Activated CD8-positive, alpha-beta memory T cell treated with anti-CD3 and anti-CD28 coated beads for 36 hours (primary cell): Measurements from ENCODE around the gene GRIK3. TPM values are rescaled to one million over a fixed set of nuclear protein-coding genes. Genes with fewer than 3 reads are reported as not detected.

Source experiments
- CTCF ChIA-PET: fragments of 350-600 bp; sonication (Branson Sonifier 250); formaldehyde crosslinking; loops from one replicate; lab custom pipeline; 2021; ENCODE audit warnings: antibody characterized with exemption; lab: Charles Lee
- POLR2A ChIA-PET: fragments of 350-600 bp; sonication (Branson Sonifier 250); formaldehyde crosslinking; loops from one replicate; lab custom pipeline; 2021; ENCODE audit warnings: antibody characterized with exemption; lab: Charles Lee
- total RNA-seq, 2 experiments: library from RNA; stranded (reverse); gene quantifications; one replicate each; pipeline ENCODE4 v1.2.3, GENCODE V29; 2021

Gene GRIK3
- total RNA-seq, 2 experiments from 2014 or later: not detected

DNA sequence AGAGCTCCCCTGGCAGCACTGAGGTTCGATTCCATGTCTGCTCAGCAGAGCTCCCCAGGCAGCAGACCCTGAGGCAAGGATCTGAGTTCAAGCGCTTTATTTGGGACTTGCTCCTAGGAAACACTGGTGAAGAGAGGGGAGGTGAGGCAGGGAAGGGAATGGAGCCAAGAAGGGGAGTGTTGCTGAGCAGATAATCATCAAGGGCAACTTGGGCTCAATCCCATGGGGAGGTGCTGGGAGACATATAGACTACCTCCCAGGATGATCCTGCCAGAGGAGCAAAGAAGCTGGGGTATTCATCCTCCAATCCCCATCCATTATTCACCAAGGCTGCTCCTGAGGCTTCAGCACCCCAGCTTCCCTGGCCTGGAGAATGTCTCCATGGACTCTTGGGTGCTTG is 47.0 kb downstream of the GRIK3 start:
- ChIA-PET CTCF (no interaction called here), POLR2A (no interaction called here)

DNA sequence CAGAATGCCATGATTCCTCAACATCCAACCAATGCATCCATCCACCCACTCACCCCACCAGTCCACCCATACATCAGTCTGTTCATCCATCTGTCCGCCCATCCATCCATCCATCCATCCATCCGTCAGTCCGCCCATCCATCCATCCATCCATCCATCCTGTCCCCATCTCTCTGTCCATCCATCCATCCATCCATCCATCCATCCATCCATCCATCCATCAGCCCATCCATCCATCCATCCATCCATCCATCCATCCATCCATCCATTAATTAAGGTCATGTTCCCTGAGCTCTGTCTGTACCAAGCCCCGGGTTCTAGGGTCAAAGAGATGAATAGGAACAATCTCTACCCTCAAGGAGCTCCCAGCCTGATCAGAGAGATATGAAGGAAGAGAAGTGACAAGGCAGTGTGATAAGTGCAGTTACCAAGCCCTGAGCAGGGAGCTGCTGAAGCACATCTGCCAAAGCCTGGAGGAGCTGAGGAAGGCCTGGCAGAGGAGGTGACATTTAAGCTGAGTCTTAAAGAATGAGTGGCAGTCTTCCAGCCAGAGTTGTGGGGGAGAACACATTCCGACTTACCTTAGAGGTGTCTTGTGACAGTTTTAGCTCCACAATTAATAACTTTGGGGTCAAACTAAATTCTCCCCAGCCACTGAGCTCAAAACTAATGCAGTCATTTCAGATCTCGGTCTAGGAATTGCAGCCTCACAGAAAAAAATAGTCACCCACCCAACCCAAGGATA is 47.9 kb downstream of the GRIK3 start:
- ChIA-PET CTCF (no interaction called here), POLR2A (no interaction called here)

DNA sequence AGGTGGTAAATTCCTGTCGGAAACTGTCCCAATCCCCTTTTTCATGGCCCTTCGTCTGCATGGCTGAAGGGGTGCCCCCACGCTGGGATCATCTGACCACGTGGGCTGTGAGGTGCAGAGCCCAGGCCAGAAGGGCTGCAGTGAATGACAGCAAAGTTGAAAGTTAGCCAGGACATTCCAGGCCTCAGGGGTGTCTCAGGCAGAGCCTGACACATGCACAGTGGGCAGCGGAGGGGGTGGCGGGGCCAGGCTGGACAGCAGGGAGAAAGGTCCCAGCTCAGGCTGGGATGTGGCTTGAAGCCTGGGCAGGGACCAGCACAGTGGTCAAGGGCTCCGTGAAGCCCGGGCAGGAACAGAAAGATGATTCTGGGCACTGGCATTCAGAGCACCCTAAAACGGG is 49.6 kb downstream of the GRIK3 start:
- ChIA-PET POLR2A (no interaction called here), CTCF (no interaction called here)

DNA sequence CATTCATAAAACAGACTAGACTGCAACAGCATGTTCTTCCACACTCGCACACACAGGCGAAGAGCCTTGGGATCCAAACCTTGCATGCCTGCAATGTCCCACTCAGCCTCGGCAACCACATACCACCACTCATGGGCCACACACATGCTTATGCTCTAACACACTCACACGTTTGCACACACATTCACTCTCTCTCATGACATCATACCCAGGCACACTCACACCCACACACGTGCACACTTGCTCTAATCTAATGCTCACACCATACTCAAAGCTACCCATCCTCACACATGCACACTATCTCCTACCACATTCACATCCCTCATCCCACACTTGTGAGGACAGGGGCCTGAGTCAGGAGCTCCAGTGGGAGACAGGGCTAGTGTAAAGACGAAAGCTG is 50.3 kb downstream of the GRIK3 start:
- POLR2A ChIA-PET: no interaction called here
- CTCF ChIA-PET: no interaction called here

DNA sequence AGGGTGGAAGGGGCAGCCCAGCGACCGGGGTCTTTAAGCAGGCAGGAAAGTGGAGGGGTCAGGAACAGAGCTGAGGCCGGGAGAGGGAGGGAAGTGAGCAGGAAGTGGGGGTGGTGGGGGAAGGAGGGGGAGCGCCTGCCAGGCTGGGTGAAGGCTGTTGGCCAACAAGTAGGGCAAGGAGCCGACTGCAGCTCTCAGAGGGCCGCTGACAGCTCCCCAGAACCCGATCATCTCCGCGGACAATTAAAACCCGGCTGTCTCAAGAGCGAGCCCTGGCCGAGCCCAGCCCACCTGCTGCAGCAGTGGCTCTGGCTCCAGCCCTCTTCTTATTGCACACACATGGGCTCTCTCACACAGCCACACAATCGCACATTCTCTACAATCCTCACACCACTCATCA is 51.6 kb downstream of the GRIK3 start:
- POLR2A ChIA-PET: no interaction called here
- CTCF ChIA-PET: no interaction called here

DNA sequence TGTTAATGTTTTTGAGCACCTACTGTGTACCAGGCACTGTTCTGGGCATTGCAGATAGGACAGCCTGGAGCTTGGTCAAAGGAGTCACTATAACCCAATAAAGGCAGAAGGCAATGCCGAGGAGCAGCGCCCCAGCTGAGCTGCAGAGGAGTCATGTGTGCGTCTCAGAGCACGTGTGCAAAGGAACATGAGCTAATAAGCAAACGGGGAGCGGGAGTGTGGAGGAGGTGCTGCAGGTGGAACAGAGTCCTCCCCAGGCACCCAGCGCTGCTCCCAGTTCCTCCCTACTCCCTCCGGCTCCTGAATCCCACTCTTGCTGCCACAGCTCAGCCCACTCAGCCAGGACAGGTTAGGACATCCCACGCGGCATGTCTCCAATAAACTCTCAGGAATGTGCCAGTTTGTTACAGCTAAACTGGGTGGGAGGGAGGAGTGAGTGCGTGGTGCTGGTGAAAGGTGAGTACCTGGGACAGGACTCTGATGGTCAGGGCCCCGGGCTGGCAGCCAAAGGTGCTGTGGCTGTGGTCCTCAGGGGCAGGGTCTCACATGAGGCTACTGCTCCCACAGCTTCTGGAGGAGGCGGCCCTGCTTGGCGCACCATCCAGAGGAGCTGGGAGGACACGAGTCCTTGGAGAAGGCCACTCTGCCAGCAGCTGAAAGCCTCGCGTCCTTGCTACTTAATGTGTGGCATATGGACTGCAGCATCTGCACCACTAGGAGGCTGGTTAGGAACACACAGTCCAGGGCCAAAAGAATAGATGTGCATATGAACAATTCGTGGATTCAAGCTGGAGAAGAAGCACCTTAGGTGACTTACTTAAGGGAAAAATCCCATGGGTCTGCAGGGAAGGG is 52.3 kb downstream of the GRIK3 start:
- ChIA-PET CTCF (no interaction called here), POLR2A (no interaction called here)

DNA sequence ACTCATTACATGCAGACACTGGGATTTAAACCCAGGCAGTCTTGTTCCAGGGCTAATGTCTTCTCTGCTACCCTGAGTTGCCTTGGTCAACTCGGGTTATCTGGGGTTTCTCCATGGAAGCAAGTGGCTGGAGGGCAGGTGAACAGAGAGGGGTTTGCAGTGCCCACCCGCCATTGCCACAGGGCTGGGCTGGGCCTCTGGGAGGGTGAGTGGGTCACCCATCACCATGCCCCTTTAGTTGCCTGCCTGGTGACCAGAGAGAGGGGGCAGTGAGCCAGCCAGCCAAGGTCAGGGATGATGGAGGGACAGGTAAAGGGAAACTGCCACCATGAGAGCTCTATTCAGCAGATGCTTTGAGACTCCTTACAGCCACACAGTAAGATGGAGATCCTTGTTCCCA is 53.2 kb downstream of the GRIK3 start:
- POLR2A ChIA-PET: no interaction called here
- CTCF ChIA-PET: no interaction called here

DNA sequence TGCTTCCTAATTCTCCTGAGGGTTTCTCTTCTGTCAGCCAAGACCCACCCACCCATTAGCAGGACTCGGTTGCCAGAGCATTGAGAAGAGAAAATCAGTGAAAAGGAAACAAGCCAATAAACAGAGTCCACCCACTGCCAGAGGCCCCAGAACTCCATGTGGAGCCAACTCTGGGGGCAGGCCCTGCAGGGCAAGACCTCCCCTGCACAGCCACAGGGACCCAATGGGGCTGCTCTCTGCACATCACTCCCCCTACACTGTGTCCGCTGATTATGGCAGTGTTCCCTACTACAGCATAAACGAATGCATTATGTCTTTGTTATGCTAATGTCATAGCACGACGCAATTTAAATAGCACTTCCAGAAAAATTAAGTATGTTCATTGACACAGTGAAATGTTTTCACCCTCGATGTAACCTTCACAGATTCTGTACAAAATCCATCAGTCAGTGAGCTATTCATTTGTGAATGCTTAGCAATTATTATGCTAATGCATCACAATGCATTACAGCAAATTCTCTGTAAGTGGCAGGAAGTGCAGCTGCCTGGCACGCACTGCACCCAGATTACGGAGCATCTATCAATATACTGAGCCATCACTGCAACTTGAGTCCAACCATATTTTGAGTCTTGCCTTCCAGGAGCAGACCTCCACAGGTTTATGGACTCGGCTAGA is 56.4 kb downstream of the GRIK3 start:
- POLR2A ChIA-PET: no interaction called here
- CTCF ChIA-PET: no interaction called here

DNA sequence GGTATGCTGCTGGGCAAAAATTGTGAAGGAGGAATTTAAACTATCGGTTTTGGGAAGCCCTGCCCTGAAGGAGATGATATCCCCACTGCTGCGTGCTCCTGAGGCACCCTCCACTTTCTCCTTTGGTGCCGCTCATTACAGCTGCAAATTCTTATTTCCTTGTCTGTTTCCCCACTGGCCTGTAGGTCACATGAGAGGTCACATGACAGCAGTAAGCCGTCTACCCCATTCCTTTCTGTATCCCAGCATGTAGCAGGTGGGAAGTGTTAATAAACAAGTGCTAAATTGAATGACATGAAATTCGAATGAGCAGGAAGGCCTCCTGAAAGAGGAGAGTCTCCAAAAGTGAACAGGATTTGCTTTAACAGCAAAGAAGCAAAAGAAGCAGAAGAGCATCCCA is 58.7 kb downstream of the GRIK3 start:
- POLR2A ChIA-PET: no interaction called here
- CTCF ChIA-PET: interaction anchor here (0.7 kb wide), 1 partner anchor 665 kb away, joined by 3 read pairs; no protein-coding TSS in a partner anchor

DNA sequence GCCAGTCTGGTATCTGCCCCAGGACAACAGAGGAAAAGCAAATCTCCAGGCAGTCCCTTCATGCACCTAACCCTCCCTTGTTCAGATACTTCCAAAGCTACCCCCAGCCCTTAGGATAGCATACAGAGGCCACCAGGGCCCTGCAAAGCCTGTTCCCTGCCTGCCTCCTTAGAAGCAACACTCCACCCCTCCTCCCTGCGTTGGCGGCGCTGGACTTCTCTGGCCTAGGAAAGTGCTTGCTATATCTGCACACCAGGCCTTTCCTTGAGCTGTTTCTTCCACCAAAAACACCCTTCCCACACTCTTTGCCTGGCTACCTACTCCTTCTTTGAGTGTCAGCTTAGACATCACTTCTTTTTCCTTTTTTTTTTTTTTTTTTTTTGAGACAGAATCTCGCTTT is 61.3 kb downstream of the GRIK3 start:
- ChIA-PET POLR2A (no interaction called here), CTCF (no interaction called here)

DNA sequence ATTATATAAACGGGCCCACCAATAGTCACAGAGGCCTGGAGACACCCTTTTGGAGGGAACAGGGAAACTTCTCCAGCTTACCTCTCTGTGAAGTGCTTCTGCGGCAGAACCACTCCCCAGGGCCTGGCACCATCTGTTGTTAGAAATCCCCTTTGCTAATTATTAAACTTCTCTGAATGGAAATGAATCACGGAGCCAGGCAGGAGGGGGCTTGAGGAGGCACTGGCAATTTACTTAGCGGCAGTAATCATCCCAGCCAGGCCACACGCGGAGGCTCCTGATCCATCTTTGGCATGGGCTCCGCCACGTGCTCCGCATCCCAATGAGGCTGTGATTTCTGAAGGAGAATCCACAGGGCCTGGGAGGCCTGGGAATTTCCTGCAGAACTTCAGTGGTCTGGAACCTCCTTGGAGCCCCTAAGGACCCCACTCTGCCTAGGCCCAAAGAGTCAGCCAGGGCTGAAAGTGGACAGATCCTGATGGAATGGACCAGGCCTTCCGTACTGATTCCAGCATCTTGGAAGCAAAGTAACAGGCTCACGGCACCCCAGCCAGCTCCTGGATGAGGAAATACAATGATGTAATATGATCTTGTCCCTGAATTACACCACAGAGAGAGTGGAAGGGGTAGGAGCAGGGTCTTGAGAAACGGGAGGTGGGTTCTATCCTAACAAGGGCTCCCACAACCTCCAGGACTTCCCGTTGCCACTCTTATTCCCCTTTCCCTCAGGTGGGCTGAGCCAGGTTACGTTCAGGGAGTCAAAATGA is 62.3 kb downstream of the GRIK3 start:
- CTCF ChIA-PET: no interaction called here

DNA sequence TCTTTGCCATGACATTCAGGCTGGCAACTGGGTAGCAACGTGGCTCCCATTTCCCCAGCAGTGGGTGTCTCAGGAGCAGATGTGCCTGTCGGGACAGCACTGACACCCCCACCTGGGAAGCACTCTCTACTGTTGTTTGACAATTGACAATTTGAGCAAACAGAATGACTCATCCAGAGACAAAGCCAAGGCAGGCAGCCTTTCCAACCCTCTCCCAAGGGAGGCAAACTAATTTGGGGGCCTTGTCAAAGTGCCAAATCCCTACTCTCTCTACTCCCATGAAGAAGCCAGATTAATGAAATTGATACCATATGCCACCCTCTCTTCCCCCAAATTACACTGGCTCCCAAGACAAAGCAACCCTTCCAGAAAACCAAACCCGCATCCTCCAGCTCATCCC is 65.6 kb downstream of the GRIK3 start:
- POLR2A ChIA-PET: no interaction called here
- CTCF ChIA-PET: no interaction called here

More for the DNA sequence above, 62.3 kb downstream of the GRIK3 start:
- POLR2A ChIA-PET: no interaction called here

DNA sequence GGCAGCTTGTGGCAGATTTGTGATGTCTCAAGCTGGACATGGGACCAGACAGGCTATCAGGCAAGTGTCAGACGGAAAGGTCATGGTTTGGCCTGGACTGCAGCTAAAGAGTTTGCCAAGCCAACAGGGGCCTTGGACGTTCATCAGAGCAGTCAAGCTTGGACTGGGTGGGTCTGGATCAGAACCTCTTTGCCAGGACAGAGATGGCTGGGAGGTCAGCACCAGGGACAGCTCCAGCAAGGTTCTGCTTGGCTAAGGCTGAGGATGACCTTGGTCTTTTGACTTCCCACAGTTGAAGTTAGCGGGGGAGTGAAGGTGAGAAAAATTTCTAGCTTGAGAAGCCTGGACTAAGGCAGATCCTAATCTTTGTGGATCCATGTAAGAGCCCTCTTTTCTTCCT is 68.1 kb downstream of the GRIK3 start:
- CTCF ChIA-PET: no interaction called here
- POLR2A ChIA-PET: no interaction called here

DNA sequence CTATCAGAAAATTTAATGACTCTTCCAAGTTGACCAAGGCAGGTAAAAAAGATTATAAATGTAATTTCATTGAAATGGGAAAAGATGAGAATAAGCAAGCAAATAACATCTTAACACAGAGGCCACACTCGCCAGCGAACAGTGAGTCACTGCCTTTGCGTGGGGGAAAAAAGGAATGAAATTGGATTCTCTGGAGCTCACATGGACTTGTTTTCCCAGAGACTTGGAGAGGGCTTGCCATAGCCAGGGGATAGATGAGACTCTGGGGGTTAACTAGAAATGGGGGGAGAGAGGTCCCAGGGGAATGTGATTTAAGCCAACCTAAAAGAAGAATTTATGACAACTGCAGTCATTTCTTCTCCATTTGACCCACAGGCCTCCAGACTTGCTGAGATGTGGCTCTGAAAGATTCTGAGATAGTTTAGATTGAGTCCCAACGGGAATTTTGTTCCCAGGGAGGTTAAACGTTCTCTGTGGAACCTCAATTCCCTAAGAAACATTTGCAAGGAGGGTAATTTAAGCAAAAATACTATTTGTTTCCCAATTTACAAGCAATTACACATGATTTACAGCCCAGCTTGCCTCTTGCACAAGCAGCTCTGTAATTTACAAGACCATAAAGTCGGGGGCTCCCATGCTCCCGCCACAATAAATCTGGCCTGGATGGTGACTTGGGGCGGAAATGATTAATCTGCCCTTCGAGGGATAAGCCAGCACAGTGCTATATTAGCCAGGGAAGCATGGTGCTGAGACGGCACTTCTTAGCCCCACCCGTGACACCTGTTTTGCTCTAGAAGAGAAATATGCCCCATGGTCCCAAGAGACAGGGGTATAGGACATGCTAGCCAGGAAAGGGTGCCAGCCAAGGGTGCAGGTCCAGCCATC is 68.8 kb downstream of the GRIK3 start:
- ChIA-PET CTCF (no interaction called here), POLR2A (no interaction called here)

DNA sequence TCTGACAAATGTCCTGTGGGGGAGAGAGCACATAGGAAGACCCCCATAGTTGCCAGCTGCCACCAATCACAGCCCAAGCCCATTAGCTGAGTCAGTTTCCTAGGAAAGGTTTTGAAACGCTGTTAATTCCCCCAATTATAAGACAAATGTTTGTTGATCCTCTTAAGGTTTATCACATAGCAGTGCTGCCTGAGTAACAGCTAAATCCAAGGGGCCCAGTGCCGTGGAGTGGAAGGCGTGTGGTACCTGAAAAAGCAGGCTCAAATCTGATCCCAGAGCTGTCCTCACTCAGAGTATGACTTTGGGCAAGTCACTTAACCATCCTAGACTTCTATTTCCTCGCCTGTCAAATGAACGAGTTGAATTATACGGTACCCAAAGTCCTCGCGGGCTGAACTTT is 69.5 kb downstream of the GRIK3 start:
- ChIA-PET POLR2A (no interaction called here), CTCF (no interaction called here)

DNA sequence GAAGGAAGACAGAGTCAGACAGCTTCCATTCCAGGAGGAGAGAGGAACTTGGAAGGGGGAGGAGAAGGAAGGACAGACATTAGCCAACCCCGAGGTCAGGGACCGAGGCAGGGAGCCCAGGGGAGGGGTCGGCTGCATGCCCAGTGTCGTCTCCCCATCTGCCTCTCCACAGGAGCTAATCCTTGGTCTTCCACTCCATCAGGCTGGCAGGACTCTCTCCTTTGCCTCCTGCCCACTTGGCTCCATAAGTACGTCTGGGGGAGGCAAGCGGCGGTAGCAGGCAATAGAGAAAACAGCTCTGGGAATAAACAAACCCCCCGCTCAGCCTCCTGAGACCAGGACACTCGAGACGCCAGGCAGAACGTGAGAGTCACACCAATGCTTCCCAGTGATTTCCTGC is 71.3 kb downstream of the GRIK3 start:
- POLR2A ChIA-PET: no interaction called here
- CTCF ChIA-PET: no interaction called here

DNA sequence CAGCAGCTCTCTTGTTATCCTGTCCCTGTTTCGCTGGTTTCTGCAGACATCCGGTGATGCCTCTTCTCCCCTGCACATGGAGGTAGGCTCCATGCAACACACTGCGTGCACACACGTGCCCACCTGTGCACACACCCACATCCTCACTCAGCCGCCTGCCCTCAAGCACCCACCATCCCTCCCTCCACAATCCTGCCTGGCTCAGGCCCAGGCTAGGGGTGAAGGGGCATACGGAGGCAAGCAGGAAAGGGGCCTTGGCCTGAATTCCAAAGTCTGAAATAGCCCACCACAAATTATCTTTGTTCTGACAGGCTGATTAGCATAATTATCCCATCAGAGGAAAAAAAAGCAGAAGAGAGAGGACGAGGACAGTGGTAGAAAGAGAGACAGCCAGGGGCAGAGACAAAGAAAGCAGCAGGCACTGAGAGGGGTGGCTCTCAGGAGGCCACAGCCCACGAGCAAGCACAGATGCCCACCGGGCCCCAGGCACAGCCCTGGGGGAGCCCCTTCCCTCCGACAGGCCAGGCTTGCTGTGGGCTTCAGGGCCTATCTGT is 73.2 kb downstream of the GRIK3 start:
- ChIA-PET POLR2A (no interaction called here), CTCF (no interaction called here)

DNA sequence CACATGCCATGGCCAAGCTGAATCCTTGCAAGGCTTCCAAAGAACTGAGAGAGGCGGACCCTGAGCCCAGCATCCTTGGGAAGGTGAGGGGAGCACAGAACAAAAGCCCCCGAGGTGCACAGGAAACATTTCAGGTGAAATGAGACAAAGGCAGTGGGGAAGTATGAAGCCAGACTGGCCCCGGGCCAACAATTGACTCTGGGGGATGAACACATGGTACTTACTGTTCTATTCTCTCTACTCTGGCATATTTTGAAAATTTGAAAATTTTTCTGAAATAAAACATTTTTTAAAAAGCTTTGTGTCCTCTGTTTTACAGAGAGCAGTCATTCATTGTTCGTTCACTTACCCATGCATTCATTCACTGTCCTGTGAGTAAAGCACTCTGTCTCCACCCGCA is 77.7 kb downstream of the GRIK3 start:
- CTCF ChIA-PET: no interaction called here
- POLR2A ChIA-PET: no interaction called here

DNA sequence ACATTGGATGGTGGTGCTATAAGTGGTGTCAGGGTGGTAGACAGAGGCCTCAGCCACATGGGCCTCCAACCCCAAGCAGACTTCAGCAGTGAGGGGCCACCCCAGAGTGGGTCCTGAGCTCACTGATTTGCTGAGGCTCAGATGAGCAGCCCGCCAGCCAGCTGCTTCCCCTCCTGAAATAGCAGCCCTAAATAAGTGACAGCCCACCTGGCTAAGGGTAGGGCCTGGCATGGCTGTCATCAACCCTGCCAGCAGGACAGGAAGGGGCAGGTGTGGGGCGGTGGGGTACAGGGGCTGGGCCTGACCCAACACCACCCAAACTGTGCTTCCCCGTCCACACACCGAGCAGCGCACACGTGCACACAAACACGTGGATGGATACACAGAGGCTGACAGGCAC is 79.3 kb downstream of the GRIK3 start:
- ChIA-PET POLR2A (no interaction called here), CTCF (no interaction called here)
